NAMALWA (cell line): Measurements from ENCODE around the gene ATAD3A.
"Not testable (repeated sequence)": the region's sequence is repeated elsewhere in the genome, so short reads cannot be mapped to it uniquely, and the experiment has no call there.

ENCODE experiments used
- DNase-seq: peaks from one replicate; pipeline ENCODE4 v3.0.0-alpha.2; 2015; ENCODE audit warnings: low spot score

The ATAD3A gene

DNA sequence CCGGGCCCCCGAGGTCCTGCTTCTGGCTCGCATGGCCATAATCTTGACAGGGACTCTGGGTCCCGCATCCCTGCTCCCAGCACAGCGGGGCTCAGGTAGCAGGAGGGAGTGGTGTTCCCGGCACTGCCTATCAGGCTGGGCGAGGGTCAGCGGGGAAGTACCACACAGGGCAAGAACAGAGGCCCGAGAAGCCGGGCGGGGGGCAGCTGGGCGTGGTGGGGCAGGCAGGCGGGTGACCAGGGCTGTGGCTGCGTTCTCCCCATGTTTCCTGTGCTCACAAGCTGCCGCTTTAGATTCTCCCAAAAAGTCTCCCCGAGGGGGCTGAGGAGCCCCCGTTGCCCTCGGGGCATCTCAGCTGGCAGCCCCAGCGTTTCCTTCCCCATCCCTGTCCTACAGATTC, 22.1 kb upstream of the ATAD3A start:
- DNase-seq, result no peak

- DNase-seq, result no peak
Measured at GRCh38 chr1:1490633-1491230, 21.2 kb upstream of the ATAD3A start.

DNA sequence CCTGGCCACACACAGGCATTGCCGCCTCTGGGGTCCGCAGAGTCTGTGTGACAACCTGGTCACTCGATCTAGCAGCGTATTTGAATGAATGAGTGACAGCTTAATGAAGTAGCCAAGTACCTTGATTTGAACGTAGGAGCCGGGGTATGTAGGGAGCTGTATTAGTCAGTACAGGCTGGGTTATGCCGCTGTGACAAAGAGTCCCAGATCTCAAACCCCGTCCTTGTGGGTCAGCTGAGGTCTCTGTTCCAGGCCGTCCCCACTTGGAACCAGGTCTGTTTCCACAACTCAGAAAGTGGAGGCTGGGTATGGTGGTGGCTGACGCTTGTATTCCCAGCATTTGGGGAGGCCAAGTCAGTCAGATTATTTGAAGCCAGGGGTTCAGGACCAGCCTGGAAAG, 20.4 kb upstream of the ATAD3A start:
- no peak for DNase-seq

DNA sequence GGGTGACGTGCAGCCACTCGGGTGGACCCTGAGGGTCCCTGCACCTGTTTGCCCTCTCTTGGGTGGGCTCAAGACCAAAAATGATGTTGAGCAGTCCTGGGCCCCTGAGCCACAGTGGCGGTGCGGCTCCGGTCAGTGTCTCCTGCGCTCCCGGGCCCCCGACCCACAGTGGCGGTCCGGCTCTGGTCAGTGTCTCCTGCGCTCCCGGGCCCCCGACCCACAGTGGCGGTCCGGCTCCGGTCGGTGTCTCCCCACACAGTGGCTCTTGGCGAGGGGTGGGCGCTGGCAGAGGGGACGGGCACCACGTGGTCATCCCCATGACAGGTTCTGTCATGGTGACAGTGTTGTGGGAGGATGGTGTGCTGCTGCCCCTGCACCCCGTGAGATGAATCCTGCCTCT, 17.7 kb upstream of the ATAD3A start:
- DNase-seq, result not testable (repeated sequence)

GRCh38 chr1:1495461-1495975, 16.4 kb upstream of the ATAD3A start:
- DNase-seq, result not testable (repeated sequence)

DNA sequence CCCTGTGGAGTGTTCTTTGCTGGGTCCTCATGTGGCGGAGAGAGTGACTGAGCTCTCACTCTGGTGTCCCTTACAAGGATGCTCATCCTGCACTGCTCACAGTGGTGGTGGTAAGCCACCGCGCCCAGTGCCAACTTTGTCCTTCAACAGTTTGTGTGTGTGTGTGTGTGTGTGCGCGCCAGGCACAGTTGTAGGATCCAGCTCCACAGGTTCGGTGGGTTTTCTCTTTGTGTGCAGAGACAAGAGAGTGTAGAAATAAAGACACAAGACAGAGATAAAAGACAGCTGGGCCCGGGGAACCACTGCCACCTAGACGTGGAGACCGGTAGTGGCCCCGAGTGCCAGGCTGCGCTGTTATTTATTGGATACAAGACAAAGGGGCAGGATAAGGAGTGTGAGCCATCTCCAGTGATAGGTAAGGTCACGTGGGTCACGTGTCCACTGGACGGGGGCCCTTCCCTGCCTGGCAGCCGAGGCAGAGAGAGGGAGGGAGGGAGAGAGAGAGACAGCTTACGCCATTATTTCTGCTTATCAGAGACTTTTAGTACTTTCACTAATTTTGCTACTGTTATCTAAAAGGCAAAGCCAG, 7.1 kb upstream of the ATAD3A start:
- peak; percentile 75 for DNase-seq

GRCh38 chr1:1505366-1505798, 6.6 kb upstream of the ATAD3A start:
- DNase-seq, result not testable (repeated sequence)

GRCh38 chr1:1505801-1506200, 6.2 kb upstream of the ATAD3A start:
- DNase-seq, result not testable (repeated sequence)

GRCh38 chr1:1507305-1507704, 4.7 kb upstream of the ATAD3A start:
- no peak for DNase-seq

GRCh38 chr1:1508775-1509464, 3.0 kb upstream of the ATAD3A start:
- not testable (repeated sequence) for DNase-seq

GRCh38 chr1:1509465-1509850, 2.5 kb upstream of the ATAD3A start:
- DNase-seq, result not testable (repeated sequence)

DNA sequence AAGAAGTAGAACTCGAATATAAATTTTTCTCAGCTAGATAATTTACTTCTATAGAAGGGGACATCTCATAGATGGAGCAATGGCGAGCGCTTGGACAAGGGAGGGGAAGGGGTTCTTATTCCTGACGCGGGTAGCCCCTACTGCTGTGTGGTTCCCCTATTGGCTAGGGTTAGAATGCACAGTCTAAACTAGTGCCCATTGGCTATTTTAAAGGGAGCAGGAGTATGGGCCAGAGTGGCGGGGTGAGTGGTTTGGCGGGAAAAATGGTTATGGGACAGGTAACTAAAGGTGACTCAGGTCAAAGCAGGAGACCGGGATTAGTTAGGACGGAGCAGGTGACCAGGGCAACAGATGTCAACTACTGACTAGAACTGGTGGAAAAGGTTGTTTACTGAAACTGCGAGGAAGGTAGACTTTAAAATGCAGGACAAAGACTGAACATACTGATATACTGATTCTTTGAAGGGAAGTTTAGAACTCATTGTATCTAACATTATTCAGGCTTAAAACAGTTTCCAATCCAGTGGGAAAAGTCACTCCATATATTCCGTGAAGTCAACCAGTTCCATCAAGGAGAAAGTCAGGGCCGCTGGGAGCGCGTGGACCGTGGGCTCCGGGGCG, 940 bp upstream of the ATAD3A start:
- peak; percentile 73 for DNase-seq

DNA sequence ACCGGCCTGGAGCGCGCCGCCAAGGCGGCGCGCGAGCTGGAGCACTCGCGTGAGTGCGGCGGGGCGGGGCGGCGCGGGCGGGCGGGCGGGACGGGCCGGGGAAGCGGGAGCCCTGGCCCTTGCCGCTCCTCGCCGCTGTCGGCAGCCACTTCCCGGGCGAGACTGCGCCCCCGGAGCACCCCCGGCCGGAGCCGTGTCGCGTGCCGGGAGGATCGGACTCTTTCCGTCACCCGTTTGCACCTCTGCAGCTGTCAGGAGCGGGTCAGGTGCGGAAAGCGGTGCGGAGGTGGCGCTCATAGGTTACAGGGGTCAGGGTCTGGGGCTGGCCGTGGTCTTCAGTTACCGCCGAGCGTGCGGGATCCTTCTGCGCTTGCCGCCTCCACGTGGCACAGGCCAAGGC, 463 bp downstream of the ATAD3A start:
- DNase-seq, result peak; percentile 43

GRCh38 chr1:1513675-1514074, 1.7 kb downstream of the ATAD3A start:
- DNase-seq, result not testable (repeated sequence)

DNA sequence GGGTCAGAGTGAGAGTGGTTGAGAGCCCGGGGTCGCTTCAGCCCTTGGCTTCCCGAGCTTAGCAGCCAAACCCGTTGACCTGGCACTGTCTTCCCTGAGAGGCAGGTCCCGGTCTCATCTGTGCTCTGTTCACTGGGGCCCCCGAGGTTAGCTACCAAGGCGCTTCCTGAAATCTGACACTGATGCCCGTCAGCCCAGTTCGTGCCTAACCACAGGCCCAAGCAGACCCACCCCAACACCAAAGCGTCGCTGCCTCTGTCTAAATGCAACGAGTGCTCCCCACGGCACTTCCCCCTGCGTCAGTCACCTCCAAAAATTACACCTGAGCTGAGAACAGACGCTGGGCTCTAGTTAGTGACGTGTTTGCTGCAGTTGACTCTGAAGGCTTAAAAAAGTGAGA, 2.4 kb downstream of the ATAD3A start:
- DNase-seq, result not testable (repeated sequence)

- DNase-seq, result not testable (repeated sequence)
Measured at GRCh38 chr1:1516923-1517322, 5.0 kb downstream of the ATAD3A start.

DNA sequence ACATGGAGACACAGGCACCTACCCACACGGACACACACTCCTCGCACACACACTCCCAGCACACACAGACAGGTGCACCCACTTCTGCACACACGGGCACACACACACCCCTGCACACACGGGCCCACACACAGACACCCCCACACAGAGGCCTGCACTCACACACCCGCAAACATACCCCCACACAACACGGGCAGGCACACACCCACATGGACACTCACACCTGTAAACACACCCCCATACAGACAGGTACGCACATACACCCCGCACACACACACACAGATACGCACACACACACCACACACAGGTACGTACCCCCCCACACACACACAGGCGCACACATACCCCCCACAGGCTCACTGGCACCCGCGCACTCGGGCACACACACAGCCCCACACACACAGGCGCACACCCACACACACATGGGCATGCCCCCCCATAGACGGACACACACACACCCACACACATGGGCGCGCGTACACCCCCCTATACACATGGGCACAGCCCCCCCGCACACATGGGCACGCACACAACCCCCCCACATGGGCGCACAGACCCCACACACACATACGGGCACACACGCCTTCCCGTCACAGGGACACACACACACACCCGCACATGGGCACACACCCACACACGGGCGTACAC, 6.1 kb downstream of the ATAD3A start:
- DNase-seq, result no peak

GRCh38 chr1:1518621-1519007, 6.7 kb downstream of the ATAD3A start:
- not testable (repeated sequence) for DNase-seq

- DNase-seq, result not testable (repeated sequence)
Measured at GRCh38 chr1:1519805-1520505, 8.0 kb downstream of the ATAD3A start.

DNA sequence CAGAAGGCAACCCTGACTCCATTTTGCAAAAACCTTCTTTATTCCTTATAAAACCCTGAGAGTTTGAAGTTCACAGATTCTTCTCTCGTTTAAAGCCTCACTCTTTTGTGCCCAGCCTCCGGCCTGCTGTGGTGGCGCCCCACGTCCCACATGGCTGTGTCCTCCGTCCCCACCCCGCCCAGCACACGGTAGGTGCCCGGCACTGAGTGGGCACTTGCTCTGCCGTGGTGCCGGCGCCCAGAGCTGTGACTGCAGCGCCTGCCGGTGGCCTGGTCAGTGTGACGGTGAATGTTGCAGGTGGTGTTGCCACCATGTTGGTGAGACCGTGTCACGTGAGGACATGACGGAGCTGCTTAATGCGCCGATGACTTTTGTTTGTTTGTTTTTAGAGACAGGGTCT, 9.4 kb downstream of the ATAD3A start:
- DNase-seq, result no peak

GRCh38 chr1:1522536-1522935, 10.6 kb downstream of the ATAD3A start:
- not testable (repeated sequence) for DNase-seq

- DNase-seq, result not testable (repeated sequence)
Measured at GRCh38 chr1:1523226-1523625, 11.3 kb downstream of the ATAD3A start.
